Choroid plexus epithelial cell (primary cell): ENCODE data around the gene CCNJ.

Source experiments
- DNase-seq: peaks from one replicate; pipeline ENCODE4 v3.0.0-alpha.2; 2010; ENCODE audit warnings: low read depth
- H3K4me3 ChIP-seq: 2 replicates; pipeline ENCODE4 v1.5.1; 2011; ENCODE audit warnings: low read depth, mild to moderate bottlenecking, control low read depth, low read length, moderate library complexity
- CTCF ChIP-seq: conservative IDR thresholded peaks from 2 replicates; pipeline ENCODE4 v1.5.1; 2011; ENCODE audit warnings: low read depth, mild to moderate bottlenecking, control low read depth, inconsistent platforms, low read length, moderate library complexity

CCNJ gene

GRCh38 chr10:96056787-96057186, 13.4 kb downstream of the CCNJ start:
- no peak overlapping the region for H3K4me3 ChIP-seq
- TF ChIP-seq CTCF, result no peak
- no peak for DNase-seq

- TF ChIP-seq CTCF, result no peak
- DNase-seq, result no peak
- no peak overlapping the region for H3K4me3 ChIP-seq
These were observed 17.8 kb downstream of the CCNJ start for GRCh38 chr10:96061232-96061631.

- TF ChIP-seq CTCF, result no peak
- no peak overlapping the region for H3K4me3 ChIP-seq
- peak; percentile 10 for DNase-seq
These were observed 29.3 kb downstream of the CCNJ start for GRCh38 chr10:96072674-96073073.

- H3K4me3 ChIP-seq, result no peak overlapping the region
- peak; percentile 89 for DNase-seq
- no peak for TF ChIP-seq CTCF
These were observed 30.3 kb downstream of the CCNJ start for GRCh38 chr10:96073722-96074121.

GRCh38 chr10:96074776-96075175, 31.4 kb downstream of the CCNJ start:
- DNase-seq, result no peak
- H3K4me3 ChIP-seq, result no peak overlapping the region
- TF ChIP-seq CTCF, result no peak

GRCh38 chr10:96075977-96076376, 32.6 kb downstream of the CCNJ start:
- TF ChIP-seq CTCF, result no peak
- DNase-seq, result no peak
- no peak overlapping the region for H3K4me3 ChIP-seq

- H3K4me3 ChIP-seq, result no peak overlapping the region
- no peak for DNase-seq
- TF ChIP-seq CTCF, result no peak
These were observed 33.8 kb downstream of the CCNJ start for GRCh38 chr10:96077156-96077555.
